Right lobe of liver (tissue), 4 donors: ENCODE results near the gene LHB.

Experiments used
- POLR2A ChIP-seq: fragments of 450-650 bp; IDR thresholded peaks from one replicate; pipeline ENCODE4 v1.6.1; 2017; ENCODE audit warnings: antibody characterized with exemption, mild to moderate bottlenecking
- TF ChIP-seq, protein P1 (sequence below), 4 donors: fragments of 200-600 bp in 3 of 4; fragments of 450-650 bp in 1 of 4; IDR thresholded peaks; one replicate each; pipeline versions ENCODE4 v1.5.1 to v1.8.0; 2016 to 2022; ENCODE audit warnings: antibody characterized with exemption in 4 of 4, mild to moderate bottlenecking in 2 of 4
- donor health status: DM: no; HTN: no; CAD: no.
- donor health status: DM: no; HTN: no; CAD: no.
- donor health status: DM: no; HTN: yes; CAD: no.

DNA sequence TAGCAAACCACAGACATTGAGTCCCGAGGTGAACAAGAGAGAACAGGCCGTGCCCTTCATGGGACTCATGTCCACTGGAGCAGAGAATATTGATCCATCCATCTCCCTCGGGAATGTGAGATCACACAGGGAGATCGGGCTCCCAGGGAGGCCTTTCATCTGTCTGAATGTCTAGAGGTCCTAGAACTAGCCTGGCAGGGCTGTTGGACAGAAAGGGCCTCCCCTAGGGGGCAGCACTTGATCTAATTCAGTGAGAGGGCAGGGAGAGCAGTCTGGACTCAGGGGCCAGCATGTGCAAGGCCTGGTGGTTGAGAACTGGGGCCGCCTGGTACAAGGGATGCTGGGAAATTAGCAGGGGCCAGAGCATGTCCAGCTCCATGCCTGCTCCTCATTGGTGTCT is 18.9 kb downstream of the LHB start:
- TF ChIP-seq, protein P1, sequence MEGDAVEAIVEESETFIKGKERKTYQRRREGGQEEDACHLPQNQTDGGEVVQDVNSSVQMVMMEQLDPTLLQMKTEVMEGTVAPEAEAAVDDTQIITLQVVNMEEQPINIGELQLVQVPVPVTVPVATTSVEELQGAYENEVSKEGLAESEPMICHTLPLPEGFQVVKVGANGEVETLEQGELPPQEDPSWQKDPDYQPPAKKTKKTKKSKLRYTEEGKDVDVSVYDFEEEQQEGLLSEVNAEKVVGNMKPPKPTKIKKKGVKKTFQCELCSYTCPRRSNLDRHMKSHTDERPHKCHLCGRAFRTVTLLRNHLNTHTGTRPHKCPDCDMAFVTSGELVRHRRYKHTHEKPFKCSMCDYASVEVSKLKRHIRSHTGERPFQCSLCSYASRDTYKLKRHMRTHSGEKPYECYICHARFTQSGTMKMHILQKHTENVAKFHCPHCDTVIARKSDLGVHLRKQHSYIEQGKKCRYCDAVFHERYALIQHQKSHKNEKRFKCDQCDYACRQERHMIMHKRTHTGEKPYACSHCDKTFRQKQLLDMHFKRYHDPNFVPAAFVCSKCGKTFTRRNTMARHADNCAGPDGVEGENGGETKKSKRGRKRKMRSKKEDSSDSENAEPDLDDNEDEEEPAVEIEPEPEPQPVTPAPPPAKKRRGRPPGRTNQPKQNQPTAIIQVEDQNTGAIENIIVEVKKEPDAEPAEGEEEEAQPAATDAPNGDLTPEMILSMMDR (IDR thresholded peaks at IDR 0.05) = peak in 3 of 4 donors; percentile 32 to 52 (median 36)
- TF ChIP-seq POLR2A = no peak
